RPMI8226 (cell line): Measurements from ENCODE around the gene CACNB3.
A peak's percentile ranks its signal among the peaks of the same experiment; 100 is the strongest.

Experiments used
- DNase-seq: peaks from one replicate; pipeline ENCODE4 v3.0.0-alpha.2; 2015

CACNB3 gene

DNA sequence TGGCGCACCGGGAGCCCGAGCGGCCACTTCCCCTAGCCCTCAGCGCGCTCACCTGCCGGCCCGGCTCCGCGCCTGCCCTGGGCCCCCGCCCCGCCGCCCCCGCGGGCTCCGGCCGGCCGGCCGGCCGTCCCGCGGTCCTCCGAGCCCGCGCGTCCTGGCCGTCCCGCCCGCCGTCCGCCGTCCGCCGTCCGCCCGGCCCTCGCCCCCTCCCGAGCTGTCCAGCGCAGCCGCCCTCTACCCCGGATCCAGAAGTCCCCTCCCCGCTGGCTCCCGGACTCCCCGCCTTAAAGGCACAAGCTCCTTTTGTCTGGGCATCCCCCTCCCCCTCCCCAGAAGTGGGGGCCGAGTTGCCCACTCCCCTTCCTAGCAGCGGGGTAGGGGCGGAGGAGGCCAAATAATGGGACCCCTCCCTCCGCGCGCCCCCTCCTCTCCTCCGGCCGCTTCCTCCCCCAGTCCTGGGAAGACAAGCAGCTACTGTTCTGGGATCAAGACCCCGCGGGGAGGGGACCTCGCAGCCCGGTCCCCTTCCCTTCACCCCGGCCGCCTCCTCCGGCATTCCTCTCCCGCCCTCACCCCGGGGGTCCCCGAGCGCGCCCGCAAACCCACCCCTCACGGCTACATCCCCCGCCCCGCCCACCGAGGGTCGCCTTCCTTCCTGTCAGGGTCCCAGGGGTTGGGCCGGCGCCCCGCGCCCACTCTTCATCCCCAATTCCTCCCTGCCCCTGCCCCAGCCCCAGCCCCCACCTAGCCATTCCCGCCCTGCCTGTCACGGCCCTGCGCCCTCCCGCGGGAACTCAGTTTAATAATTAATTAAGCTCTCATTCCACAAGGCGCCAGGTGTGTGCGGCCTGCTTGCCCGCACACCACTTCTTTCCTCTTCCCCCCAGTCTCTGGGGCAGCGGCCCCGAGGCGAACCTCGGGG is 29.2 kb upstream of the CACNB3 start, which contains the start of gene ADCY6:
TSS of gene ADCY6 (minus strand) at position 236 of the 922 bp plus-strand sequence. CDS start 5,655 bp downstream, outside the sequence.
- peak; percentile 69 for DNase-seq

DNA sequence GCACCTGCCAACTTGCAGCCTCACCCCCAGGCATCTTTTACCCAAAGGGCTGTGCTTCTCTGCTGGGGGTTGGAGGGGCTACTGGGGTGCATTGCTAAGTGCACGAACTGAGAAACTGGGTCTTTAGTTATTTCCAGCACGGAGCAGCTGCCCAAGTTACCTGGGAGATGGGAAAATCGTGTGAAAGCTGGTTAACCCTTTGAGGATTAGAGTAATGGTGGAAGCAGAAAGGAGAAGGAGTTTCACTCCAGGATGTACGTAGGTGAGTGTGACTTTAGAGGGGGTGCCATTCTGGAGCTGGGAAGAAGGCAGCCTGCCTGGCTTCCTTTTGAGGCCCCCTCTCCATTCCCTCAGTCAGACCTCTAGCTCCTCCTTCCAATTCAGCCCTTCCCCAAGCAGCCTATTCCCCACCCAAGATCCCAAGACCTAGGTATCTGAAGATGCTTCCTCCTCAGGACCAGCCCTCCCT is 28.4 kb upstream of the CACNB3 start:
- DNase-seq = no peak

DNA sequence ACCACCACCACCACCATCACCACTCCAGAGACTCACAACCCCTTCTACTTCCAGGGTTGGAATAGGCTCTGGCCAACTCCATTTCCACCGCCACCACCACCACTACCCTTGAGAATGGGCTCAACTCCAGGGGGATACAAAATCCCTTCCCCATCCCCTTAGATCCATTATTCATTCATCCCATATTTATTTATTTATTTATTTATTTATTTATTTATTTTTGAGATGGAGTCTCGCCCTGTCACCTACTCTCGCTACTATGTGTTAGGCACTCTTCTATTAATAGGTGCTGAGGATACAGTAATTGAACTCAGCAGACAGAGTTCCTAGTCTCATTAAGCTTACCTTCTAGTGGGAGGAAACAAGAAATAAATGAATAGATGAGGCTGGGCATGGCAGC is 24.6 kb upstream of the CACNB3 start:
- no peak for DNase-seq

DNA sequence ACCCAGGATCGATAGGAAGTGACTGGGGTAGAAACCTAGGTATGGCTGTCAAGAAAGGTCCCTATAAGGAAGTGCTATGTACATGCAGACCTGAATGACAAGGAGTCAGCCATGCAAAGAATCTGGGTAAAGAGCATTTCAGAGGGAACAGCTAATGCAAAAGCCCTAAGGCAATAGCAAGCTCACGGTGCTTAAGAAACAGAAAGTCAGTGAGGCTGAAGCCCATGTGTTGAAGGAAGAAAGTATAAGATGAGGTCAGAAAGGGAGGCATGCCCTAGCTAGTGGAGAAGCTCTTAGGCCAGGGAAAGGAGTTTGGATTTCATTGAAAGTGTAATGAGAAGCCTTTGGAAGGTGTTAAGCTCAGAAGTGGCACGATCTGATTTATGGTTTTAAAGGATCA is 23.4 kb upstream of the CACNB3 start:
- no peak for DNase-seq

DNA sequence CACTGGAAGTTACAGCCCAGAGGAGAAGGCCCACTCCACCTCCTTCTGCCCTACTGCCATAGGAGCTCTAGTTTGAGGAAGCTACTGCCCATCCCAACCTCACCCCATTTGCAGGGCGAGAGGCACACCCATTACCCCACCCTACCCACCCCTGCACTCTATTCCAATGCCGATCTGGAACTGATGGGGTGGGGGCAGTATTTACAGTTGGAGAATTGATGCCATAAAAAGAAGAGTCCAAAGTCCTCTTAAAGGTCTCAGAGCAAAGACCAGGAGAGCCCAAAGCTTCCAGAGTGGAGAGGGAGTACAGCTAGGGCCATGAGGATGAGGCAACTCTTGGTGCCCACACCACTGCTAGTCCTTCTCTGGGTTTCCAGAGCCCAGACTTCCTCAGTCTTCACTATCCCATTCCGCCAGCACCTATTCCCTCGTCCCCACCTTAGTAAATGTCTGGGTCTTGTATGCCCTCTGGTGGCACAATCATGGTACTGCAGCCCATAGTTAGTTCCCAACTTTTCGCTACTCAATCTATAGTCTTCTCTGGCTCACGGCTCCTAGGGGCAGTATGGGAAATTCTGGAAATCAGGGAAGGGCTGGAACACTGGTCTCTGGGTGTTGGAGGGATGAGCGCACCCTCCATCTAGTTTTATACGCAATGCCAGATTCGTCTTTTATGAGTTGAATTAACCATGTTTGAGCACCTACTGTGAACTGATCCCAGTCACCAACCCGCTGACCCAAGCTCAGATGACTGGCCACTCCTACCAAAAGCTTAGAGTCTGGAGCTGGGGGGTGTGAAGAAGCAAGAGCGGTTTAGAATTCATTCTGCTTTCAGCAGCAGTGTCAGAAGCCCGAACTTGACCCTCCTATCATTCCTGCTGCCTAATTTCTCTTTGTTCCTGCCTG is 22.5 kb upstream of the CACNB3 start:
- peak; percentile 62 for DNase-seq

DNA sequence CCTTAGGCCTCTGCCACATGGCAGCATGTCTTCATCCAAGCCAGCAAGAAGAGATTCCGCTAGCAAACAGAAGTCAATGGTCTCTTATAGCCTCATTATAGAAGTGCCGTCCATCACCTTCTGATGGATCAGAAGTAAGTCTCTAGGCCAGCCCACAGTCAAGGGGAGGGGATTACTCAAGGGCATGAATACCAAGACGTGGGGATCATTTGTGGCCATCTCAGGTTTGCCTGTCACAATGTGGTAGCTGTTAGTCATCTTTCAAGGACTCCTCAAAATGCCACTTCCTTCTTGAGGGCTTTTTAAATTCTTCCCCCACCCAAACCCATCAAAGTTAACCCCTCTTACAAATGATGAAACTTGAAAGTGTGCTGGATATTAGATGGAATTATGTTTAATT is 21.3 kb upstream of the CACNB3 start:
- DNase-seq = no peak

DNA sequence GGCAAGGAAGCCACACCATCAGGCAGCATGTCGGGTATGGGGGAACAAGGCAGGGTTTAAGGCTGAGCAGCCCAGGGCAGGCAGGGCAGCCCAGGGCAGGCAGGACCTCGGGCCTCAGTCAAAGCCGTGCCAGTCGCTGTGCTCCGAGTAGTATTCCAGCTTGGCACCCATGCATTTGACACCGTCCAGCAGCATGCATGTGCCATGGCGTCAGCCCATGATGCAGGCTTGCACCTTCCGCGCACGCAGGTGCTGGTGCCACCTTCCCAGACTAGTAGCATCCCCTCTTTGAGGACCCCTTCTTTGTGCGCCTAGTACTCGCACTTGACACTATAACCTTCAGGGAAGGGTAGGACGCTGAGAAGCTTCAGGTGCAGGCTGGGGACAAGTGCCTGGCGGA is 17.8 kb upstream of the CACNB3 start:
- DNase-seq = no peak

DNA sequence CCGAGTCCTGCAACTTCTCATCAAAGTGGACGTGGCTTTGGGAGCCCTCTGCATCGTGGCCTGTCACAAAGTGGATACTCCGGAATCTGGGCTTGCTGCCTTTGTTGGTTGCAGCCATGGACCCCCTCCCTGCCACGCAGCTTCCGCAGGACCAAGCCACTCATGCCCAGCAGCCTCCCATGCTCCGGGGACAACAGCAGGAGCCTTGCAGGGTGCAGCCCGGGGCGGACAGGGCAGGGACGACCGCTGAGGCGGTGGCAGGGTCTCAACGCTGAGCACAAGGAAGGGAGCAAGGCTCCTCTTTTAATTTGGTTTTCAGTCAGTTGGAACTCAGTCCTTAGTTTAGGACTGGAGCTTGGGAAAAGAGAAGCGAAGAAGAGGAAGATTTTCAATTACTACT is 17.3 kb upstream of the CACNB3 start:
- no peak for DNase-seq

DNA sequence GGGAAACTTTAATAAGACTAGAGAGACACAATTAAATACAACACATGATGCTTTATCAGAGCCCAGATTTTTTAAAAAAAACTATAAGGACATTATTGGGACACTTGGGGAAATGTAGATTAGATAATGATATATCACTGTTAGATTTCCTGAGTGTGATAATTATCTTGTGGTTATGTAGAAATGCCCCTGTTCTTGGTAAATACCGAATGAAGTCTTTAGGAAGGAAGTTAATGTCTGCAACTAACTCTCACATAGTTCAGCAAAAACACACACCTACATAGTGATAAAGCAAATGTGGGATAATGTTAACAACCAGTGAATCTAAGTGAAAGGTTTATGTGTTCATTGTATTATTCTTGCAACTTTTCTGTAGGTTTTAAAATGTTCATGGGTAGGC is 14.6 kb upstream of the CACNB3 start:
- no peak for DNase-seq

DNA sequence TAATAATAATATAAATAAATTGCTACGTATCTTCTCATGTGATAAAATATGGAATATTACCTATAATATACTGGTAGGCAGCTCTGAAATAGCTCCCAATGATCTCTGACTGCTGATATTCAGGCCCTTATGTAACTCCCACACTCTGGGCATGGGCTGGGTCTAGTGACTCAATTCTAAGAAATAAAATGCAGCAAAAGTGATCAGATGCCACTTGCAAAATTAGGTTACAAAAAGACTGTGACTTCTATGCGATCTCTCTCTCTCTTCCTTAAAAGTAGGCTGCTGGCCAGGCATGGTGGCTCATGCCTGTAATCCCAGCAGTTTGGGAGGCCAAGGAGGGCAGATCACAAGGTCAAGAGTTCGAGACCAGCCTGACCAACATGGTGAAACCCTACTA is 10.3 kb upstream of the CACNB3 start:
- DNase-seq = no peak

DNA sequence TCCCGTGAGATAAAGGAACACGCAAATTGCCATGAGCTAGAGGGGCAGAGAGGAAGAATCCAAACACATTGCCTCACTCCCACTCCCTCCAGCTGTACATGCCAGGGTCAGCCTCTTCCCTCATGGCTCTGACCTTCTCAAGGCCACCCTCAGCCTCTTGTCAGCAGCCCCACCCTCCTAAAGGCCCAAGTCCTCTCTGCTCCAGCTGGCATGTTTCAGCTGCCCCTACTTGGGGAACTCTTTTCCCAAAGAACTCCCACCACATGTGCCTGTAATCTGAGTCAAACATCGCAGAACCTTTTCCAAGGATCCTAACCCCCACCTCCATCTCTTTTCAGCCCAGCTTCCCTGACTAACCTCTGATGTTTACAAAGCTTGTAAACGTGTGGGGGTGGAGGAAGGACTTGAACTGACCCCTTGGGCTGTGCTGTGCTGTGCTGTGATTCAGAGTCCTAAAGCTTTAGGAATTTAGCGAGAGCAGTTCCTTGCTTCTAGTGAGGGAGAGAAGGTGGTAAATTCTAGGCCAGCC is 7.3 kb upstream of the CACNB3 start:
- no peak for DNase-seq

DNA sequence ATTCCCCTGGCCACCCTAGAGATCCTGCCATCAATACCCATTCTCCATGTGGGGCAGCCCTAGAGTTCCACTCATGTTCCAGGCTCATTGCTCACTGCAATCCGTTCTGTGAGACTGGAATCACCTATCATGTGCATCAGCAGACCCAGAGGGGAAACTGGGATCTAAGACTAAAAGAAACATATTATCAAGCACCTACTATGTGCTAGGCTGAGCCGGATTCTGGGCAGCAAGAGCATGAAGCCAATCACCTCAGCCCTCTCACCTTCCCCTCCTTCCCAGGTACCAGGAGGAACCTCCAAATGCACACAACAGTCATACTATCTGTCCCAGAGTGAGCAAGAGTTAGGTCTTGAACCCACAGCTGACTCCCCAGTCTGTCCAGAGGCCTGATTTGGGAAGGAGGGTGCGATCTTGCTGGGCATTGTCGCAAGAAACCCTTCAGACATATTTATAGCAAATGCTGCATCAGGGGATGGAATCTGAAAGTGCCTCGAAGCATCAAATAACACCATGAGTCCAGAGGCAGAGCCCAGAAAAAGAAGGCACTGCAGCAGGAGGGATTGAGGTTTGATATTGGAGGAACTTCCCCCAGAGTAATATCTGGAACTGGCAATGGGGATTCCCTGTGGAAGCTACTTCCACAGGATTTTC is 6.7 kb upstream of the CACNB3 start:
- DNase-seq = no peak

DNA sequence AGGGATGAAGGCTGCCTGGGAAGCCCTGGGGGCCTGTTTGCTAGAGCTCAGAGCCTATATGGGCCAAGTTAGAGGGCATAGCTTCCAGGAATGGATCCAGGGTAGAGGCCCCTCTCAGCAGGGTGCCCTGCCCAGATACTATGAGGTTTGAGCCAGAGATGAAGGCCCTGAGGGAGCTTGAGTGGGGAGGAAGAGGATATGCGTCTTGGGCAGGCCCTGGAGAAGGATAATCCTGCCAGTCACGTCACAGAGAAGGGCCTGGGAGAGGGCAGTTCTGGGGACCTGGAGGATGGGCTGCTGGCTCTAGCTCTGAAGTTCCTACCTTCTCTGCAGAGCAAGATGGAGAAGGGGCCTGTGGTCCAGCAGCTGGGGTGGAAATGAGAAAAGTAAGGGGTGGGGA is 5.9 kb upstream of the CACNB3 start:
- DNase-seq = no peak

DNA sequence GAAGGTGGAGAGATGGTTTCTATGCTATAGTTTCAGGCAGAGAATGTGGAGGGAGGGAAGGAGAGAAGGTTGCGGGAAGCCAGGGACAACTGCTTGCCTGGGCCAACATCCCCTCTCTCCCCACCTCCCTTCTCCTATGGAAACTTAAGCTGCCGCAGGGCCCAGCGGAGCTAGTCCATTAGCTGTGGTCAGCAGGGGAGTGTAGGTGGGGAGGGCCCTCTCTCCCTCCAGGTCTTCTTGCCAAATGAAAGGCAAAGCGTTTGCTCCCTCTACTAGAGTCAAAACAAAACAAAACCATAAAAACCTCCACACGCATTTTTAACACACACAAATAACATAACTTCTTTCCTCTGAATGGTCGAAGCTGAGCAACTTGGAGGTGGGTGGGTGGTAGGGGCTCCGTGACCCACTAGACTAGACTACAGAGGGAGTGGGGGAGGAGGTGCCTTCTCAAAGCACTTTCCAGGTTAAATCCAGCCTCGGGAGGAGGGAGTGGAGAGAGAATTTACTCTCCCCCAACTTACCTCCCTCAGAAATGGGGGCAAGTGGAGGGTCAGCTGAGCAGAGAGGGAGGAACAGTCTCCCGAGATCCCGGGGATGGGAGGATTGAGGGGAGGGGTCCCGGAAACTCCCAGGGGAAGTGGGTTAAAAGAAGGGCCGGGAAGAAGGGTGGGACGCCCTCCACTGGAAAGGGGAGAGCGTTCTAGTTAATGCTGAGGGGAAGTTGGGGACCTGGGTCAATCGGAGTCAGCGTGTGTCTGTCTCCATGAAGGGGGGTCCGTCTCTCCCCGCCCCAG is 4.6 kb upstream of the CACNB3 start:
- no peak for DNase-seq

DNA sequence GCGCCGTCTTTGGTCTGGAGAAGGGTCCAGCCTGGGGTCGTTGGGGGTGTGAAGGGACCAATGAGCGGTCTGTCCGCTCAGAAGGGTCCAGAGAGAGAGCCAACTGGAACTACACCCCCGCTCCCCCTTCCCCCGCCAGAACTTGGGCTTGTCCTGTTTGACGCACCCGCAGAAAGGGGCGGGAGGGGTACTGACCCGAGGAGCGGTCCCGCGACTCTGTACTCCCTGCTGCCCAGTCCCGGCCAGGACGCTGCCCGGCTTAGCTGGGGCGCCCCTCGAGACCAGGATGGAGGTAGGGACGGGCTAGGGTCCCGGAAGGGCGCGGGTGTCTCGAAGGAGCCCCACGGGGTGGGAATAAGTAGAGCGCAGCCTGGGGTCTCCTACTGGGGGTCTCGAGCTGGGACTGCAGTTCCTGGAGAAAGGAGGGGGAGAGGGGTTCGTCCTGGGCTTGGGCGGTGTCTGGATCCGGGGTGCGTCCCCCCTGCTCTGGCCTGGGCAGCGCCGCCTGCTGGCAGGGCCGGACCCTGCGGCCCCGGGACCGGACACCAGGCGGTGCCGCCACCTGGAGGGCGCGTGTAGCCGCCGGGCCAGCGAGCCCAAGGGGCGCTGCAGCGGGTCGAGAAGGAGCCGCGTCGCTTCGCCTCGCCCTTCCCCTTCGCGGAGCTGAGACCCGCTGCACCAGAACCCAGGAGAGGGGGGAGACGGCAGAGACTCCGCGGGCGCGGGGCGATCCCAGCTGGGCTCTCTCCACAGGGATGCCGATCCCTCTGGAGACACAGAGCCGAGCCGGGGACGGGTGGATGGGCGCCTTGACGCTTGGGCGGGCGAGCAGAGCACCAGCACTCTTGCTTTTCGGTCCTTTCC is 3.8 kb upstream of the CACNB3 start:
- peak; percentile 90 for DNase-seq

DNA sequence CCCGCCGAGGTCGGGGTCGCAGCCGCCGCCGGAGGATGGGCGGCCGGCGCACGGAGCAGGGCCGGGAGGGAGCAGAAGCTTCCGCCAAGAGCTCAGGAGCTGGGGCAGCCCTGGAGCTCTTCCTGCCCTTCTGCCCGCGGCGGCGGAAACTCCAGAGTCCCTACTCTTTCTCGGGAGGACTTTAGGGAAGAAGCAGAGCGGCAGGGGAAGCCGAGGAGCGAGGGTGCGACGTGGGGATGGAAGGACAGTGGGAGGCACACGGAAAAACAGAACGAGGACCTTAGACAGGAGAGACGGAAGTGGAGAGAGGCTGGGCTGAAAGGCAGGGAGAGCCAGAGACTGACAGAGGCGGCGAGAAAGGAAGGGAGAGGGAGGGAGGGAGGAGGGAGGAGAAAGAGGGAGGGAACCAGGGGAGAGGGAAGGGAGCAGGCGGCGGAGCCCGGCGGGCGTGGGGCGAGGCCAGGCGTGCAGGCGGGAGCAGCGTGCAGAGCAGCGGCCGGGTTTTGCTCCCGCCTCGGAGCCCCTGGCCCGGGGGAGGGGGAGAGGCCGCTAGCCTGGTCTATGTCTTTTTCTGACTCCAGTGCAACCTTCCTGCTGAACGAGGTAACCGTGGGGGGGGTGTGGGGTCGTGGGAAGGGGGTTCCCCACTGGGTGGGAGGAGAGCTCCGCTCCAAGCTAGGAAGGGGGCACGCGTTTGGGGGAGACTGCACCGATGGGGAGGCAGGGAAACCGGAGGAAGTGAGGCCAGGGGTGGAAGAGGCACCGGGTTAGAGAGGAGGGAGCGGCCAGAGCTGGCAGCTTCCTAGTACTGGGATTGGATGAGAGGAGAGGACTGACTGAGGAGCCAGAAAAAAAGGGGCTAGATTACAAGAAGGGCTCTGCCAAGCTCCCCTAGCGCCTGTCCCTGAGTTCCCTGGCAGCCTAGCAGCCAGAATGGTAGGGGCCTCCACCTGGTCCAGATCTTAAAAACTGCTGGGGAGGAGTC is 2.9 kb upstream of the CACNB3 start:
- peak; percentile 74 for DNase-seq

DNA sequence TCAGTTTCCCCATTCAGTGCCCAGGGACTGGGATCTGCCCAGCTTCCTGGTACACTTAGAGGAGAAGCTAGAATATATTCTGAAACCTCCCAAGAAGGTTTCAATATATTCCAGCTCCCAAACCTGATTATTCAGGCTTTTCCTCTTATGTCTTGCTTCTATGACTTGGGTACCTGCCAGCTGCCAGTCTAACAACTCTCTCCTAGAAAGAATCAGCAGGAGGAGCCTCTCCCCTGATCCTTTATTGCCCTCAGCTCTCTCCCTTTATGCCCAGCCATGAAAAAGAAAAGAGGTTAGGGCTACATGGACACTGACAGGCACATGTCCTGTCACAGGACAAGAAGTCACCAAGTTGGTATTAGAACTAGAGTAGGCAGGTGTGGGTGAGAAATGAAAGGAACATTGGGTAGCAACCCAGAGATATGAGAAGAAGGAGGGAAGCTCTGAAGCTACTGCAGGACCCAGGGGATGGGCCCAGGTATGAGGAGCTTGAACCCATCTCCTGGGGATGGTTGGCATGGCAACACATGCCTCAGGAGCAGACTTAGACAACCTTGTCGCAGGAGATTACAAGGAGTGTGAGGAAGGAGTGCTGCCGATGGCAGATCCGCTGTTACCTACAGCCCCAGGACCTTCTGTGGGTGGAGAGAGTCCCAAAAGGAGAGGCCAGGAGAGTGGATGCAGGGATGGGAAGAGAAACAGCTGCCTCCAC is 2.0 kb upstream of the CACNB3 start:
- peak; percentile 33 for DNase-seq

DNA sequence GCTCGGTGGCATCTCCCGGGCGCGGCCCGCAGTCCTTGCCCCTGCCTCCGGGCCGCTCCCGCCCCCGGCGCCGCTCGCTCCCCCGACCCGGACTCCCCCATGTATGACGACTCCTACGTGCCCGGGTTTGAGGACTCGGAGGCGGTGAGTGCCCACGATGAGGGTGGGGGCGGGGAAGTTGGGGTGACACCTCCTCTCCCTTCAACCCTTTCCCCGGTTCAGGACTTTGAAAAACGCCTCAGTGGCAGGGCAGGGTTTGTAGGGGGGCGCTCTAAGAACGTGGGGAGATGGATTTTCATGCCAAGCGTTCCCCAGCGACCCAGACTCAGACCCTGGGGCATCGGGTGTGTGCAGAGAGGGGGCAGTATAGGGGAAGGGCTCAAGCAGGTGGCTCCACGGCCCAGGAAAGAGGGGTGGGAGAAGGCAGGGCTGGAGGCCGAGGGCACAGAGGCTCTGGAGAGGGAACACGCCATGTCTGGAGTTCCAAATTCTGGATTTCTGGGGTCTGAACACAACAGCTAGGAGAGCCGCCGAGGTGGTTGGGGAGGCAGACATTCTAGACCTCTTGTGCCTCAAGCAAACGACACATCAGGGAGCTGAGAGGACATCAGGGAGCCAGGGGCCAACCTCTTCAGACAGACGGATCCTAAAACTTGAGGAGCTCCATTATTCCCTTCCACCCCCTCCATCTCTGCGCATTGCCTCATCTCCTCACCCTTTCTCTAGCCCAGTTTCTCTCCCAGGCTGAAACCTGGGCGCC is 715 bp downstream of the CACNB3 start:
- DNase-seq = peak; percentile 39
